Fibroblast of mammary gland (primary cell): ENCODE measurements around the gene CMIP.

ENCODE experiments used
- DNase-seq: peaks from one replicate; pipeline ENCODE4 v3.0.0-alpha.2; 2010; ENCODE audit warnings: low read depth
- H3K4me3 ChIP-seq: 2 replicates; pipeline ENCODE4 v1.5.1; 2011; ENCODE audit warnings: low read depth, mild to moderate bottlenecking, low read length, moderate library complexity; ENCODE audit not compliant: control insufficient read depth
- TF ChIP-seq, protein P1 (sequence below): conservative IDR thresholded peaks from 2 replicates; pipeline ENCODE4 v1.5.1; 2011; ENCODE audit warnings: low read depth, low read length, inconsistent platforms; ENCODE audit not compliant: control insufficient read depth, insufficient read depth

CMIP gene

DNA sequence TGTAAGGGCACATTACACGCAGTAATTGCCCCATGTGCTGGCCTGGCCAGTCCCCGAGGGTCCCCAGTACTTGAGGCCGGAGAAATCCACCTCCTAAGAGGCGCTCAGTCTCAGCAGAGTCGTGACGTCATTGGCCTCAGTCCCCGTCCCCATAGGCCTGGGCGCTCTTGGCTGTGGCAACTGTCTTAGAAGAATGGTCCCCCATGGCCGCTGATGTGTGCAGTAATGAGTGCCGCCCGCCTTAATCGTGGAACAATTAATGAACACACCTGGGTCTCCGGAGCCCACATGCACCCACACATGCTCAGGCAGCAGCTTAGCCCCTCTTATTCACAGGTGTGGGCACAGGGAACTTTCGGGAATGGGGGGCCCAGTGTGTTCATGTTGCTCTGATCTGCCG is 248.0 kb downstream of the CMIP start:
- H3K4me3 ChIP-seq: no peak overlapping the region
- DNase-seq: no peak
- TF ChIP-seq, protein P1, sequence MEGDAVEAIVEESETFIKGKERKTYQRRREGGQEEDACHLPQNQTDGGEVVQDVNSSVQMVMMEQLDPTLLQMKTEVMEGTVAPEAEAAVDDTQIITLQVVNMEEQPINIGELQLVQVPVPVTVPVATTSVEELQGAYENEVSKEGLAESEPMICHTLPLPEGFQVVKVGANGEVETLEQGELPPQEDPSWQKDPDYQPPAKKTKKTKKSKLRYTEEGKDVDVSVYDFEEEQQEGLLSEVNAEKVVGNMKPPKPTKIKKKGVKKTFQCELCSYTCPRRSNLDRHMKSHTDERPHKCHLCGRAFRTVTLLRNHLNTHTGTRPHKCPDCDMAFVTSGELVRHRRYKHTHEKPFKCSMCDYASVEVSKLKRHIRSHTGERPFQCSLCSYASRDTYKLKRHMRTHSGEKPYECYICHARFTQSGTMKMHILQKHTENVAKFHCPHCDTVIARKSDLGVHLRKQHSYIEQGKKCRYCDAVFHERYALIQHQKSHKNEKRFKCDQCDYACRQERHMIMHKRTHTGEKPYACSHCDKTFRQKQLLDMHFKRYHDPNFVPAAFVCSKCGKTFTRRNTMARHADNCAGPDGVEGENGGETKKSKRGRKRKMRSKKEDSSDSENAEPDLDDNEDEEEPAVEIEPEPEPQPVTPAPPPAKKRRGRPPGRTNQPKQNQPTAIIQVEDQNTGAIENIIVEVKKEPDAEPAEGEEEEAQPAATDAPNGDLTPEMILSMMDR: no peak

- H3K4me3 ChIP-seq: no peak overlapping the region
- no peak for DNase-seq
- TF ChIP-seq, protein P1: no peak
Observed at GRCh38 chr16:81693041-81693743, 248.6 kb downstream of the CMIP start.

DNA sequence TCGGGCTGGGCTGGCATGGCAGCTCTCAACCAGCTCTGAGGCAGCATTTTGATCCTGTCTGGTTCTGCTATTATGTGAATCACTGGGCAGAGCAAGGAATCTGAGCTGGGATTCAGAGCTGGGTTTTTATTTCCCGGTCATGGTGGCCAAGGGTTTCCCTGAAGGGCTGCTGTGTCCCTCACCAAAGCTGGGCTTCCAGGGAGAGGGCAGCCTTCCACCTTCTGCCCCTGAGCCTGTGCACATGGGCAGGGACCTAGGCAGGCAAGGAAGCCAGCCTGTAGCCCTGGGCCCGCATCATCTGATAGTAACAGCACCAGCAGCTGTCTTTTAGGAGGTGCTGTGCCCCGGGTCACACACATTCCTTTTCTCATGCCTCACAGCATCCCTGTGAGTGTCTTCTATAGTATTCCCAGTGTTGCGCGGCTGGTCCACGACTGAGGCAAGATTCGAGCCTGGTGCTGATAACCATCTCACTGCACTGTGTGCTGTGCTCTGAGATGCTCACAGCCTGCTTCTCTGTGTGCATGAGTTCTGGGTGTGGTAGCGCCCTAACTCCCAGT is 249.2 kb downstream of the CMIP start:
- TF ChIP-seq, protein P1: no peak
- DNase-seq: no peak

GRCh38 chr16:81694494-81695280 is 250.1 kb downstream of the CMIP start:
- H3K4me3 ChIP-seq: no peak overlapping the region

More for the DNA sequence above, 249.2 kb downstream of the CMIP start:
- H3K4me3 ChIP-seq: no peak overlapping the region

GRCh38 chr16:81695321-81696165 is 250.9 kb downstream of the CMIP start:
- H3K4me3 ChIP-seq: no peak overlapping the region
- no peak for DNase-seq
- TF ChIP-seq, protein P1: no peak

More at GRCh38 chr16:81694494-81695280, 250.1 kb downstream of the CMIP start:
- no peak for DNase-seq
- TF ChIP-seq, protein P1: no peak
